ENCODE data around the gene RFC2.
"Not testable (repeated sequence)": the region's sequence is repeated elsewhere in the genome, so short reads cannot be mapped to it uniquely, and the experiment has no call there.

Gene RFC2

DNA sequence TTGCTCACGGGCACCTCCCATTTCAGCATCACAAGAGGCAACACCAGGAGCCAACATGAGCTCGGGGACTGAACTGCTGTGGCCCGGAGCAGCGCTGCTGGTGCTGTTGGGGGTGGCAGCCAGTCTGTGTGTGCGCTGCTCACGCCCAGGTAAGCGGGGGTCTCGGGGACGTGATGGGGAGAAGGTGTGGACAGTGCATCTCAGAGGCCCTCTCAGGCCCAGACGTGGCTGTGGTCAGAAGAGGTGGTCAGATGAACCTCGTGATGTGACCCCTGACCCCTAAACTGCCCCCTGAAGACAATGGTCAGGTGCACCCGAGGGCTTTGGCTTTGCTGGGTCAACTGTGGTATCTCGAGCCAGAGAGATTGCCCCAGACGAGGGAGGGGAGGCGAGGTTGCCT is 38.3 kb downstream of the RFC2 start:
- no peak for DNase-seq

DNA sequence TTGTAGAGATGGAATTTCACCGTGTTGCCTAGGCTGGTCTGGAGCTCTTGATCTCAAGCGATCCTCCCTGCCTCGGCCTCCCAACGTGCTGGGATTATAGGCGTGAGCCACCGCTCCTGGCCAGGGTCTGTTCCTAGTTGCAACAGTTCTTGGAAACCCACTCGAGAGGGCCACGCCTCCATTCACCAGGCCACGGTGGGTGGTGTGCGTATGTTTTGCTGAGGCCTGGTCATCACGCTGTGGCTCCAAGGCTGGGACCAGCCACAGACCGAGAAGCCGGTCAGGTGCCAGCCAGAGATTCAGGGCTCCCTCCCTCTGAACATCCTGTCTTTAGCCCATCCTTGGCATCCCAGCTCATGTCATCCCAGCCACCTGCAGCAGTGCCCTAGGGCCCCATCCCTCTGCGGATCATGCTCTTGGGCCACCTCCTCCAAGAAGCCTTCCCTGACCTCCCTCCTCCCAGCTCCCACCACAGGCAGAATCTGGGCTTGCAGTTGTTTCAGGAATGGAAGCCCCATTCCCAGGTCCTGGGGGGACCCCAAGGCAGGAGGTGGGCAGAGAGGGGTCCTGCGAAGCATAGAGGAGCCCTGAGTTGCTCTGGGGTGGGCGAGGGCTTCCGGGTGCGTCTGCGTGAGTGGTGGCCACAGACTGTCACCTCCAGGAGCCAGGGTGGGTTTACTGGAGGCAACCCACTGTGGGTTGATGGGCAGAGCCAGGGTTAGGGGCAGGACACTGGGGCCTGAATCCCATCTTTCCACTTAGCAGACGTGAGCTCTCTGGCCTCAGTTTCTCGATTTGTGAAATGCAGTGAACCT is 39.2 kb downstream of the RFC2 start:
- DNase-seq: no peak

DNA sequence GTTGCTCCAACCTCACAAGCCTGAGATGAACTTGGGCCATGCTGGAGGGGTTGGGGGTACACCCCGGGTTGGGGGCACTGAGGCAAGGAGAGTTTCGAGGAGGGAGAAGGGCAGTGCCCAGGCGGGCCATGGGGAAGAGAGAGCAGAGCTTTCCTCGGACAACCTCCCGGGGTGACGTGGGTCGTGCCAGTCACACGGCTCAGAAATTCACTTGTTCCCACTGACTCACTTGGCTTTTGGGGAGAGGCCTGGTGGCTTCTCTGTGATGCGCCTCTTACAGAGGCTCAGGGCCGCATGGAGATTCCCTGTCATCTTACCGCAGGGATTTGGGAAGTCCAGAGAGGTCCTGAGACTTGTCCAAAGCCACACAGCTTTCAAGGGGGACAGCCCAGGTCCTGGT is 41.5 kb downstream of the RFC2 start:
- no peak for DNase-seq

DNA sequence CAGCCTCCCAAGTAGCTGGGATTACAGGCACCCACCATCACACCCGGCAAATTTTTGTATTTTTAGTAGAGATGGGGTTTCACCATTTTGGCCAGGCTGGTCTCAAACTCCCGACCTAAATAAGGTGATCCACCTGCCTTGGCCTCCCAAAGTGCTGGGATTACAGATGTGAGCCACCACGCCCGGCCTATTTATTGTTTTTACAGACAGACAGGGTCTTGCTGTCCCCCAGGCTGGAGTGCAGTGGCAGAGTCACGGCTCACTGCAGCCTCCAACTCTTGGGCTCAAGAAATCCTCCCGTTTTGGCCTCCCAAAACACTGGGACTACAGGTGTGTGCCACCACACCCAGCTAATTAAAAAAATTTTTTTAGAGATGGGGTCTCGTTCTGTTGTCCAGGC is 46.0 kb downstream of the RFC2 start:
- not testable (repeated sequence) for DNase-seq

DNA sequence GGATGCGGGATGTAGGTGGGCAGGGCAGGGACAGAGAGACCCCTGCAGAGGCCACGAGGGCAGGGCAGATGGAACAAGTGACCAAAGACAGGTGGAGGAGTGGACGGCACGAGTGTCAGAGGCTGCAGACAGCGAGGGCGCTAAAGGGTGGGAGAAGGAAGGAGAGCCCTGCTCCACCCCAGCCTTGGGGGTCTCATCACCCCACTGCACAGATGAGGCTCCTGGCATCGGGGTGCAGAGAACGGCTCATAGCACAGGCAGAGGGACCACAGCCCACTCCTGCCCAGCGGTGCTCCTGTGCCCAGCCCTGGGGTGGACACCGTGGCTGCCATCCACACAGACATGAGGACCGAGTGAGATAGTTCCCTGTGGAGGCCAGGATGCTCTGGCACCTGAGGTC is 46.6 kb downstream of the RFC2 start:
- no peak for DNase-seq

DNA sequence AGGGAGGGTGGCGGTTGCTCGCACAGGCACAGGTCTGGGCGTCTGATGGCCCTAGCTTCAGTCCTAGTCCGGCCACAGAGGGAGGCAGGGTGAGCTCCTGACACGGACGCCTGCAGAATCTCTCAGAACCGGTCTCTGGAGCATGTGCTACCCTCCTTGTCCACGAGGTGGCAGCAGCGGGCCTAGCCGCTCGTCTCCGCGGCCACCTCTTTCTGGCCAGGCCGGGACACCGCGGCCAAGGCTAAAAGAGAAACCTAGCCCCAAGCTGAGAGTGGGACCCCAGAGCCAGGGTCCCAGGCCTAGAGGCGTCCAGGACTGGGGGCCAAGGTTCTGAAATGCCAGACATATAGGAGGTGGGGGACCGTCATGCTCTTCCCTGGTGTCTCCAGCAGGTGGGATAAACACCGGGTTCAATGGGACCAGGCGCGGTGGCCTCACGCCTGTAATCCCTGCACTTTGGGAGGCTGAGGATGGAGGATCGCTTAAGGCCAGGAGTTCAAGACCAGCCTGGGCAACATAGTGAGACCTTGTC is 47.5 kb downstream of the RFC2 start:
- DNase-seq: peak; percentile 40

DNA sequence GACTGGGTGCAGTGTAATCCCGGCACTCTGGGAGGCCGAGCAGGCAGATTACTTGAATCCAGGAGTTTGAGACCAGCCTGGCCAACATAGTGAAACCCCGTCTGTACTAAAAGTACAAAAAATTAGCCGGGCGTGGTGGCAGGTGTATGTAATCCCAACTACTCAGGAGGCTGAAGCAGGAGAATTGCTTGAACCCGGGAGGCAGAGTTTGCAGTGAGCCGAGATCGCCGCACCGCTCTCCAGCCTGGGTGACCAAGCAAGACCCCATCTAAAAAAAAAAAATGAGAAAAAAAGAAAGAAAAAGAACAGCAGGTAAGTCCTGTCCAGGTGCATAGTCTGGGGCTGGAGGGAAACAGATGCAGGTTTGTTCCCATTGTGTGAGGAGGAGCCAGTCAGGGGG is 48.1 kb downstream of the RFC2 start:
- DNase-seq: not testable (repeated sequence)

DNA sequence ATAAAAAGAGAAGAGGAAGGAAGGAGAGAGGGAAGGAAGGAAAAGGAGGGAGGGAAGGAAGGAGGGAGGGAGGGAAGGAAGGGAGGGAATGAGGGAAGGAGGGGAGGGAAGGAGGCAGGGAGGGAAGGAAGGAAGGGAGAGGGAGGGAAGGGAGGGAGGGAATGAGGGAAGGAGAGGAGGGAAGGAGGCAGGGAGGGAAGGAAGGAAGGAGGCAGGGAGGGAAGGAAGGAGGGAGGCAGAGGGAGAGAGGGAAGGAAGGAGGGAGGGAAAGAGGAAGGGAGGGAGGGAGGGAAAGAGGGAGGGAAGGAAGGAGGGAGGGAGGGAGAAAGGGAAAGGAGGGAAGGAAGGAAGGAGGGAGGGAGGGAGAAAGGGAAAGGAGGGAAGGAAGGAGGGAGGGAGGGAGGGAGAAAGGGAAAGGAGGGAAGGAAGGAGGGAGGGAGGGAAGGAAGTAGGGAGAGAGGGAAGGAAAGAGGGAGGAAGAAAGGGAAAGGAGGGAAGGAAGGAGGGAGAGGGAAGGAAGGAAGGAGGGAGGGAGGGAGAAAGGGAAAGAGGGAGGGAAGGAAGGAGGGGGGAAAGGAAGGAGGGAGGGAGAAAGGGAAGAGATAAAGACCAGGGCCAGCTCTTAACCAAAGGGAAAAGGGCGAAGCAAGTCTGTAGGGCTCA is 50.1 kb downstream of the RFC2 start:
- DNase-seq: no peak

DNA sequence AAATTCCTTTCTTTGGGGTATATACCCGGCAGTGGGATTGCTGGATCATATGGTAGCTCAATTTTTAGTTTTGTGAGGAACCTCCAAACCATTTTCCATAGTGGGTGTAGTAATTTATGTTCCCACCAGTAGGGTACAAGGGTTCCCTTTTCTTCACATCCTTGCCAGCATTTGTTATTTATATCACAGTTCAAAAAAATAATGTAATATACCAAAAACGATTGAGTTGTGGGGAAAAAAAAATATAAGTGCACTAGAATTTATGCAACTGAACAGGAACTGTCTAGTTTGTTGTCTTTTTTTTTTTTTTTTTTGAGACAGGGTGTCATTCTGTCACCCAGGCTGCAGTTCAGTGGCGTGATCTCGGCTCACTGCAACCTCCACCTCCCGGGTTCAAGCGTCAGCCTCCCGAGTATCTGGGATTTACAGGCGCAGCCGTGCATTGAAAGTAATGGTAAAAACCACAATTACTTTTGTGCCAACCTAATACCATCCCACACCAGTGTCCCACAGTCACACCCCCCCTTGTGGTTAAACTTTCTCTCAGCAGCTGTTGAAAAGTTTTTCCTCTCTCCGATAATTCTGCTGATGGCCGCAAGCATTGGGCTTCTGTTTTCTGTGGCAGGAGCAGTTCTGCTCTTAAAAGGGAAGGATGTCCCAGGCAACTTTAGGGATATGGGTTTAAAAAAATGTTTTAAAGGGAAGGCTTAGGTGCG is 51.2 kb downstream of the RFC2 start:
- DNase-seq: no peak

DNA sequence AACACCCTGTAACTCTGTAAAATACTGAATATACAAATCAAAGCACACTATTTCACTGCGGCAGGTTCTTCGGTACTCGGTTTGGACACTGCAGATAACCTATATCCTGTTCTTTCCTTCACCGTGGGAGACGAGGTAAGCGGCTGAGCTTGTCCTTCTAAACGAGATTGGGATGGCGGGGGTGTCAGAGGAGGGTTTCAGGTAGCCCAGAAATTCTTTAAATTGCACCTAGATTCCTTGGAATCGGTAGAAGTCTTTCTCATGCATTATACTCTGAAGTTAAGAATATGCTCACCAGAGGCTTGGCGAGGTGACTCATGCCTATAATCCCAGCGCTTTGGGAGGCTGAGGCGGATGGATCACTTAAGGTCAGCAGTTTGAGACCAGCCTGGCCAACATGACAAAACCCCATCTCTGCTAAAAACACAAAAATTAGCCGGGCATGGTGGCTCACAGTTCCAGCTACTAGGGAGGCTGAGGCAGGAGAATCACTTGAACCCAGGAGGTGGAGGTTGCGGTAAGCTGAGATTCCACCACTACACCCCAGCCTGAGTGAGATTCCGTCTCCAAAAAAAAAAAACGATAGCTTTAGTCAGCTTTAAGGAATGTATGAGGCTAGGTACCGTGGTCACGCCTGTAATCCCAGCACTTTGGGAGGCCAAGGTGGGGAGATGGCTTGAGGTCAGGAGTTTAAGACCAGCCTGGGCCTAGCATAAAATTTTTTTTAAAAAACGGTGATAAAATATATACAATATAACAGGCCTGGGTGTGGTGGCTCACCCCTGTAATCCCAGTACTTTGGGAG is 54.4 kb downstream of the RFC2 start:
- DNase-seq: no peak

DNA sequence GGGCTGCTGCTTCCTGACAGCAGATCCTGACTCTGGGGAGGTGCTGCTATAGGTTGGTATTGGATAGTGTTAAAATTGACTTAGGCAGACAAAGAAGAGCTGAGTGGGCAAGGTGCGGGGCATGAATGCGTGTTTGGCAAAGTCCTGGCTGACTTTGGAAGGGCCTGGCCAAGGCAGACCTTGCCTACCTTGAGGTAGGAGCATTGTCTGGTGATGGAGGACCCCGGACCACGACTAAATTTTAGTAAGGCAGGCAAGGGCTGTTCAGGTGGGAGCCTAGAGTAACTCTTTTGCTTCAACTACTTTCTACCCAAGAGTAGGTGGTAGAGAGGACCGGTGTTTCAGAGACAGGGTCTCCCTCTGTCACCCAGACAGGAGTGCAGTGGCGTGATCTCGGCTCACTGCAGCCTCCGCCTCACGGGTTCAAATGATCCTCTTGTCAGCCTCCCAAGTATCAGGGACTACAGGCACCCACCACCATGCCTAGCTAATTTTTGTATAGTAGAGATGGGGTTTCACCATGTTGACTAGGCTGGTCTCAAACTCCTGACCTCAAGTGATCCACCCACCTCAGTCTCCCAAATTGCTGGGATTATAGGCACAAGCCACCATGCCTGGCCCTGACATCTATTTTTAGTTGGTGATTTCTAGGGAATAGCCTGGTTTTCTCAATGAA is 56.6 kb downstream of the RFC2 start:
- DNase-seq: no peak

DNA sequence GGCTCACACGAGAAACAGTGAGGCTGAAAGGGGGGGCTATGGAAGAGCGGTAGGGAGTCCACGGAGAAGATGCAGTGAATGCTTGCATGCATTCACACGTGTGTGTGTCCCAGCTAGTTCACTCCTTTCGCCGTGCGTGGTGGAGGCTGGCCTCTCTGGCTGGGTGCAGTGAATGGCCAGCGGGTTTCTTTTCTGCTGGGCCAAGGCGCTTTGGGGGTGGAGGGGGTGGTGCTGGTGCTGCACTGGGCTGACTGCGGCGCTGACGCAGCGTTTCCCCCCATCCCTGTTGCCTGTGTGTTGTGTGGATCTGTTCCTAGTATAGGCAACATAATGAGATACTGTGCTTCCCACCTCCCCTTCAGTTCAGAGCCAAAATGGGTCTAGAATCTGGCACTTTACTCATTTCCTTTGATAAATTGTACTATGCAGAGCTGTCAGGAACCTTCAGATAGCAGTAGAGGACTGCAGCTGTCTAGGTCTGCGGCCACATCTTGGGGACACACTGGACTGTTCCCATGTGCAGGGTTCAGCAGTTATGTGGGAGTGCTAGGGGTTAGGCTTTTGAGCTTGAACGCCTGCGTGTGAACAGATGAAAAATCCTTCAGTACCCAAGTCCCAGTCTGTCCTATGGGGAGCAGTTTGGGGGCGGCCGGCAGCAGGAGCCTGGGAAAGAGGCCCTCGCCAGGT is 58.1 kb downstream of the RFC2 start:
- not testable (repeated sequence) for DNase-seq

DNA sequence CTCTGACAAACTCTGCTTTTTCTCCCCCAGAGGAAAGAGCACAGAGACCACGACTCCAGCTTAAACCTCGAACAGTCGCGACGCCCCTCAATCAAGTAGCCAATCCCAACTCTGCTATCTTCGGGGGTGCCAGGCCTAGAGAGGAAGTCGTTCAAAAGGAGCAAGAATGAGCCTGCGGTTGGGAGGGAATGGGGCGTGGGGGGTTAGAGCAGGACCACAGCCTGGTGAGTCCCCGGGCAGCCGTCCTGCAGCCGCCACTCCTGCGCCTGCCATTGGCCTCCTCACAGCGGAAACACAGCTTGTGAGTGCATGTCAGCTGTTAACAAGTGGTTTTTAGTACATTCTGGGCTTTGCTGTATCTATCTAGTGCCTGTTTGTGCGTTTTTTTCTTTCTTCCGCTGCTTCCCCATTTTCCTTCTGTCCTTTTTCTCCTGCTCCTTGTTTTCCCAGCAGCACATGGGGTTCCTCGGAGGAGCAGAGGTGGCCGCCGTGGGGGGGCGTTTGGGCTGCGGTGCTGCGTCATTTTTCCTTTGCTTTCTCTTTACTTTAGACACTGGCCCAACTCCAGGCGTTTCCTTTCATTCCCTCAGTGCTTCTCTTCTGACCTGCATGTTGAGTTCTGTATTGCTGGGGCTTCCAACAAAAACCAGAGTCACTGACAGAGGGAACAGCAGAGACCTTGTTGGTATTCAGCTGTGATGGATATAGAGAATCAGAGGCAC is 58.9 kb downstream of the RFC2 start:
- DNase-seq: not testable (repeated sequence)

DNA sequence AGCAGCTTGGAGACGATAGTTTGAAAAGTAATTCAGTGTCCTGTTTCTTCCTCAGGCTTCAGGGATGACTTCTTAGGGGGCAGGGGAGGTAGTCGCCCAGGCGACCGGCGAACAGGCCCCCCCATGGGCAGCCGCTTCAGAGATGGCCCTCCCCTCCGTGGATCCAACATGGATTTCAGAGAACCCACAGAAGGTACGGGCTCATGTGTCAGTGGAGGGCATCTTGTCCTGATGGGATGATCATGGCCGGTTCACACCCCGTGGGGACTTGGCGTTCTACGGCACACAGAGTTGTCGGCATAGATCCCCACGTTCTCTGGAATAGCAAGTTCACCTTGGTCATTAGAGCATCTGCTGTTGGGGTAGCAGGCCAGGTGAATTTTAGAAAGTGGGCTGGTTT is 59.5 kb downstream of the RFC2 start:
- DNase-seq: no peak

DNA sequence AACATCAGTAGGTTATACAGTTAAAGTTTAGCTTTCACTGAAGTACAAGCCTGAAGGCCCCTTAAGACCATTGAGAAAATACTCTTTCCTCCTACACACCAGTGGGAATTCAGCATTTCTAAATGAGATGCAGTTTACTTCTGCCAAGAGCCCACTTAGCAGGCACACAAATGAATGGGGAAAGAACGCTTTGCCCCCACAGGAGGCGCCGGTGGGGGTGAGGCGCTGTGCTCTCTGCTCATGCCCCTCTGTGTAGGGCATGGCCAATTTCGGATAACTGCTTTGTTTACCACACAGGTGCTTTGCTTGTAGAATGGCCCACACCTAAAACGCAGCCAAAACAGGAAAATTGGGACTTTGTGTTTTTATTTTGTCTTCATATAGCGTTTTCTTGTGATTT is 60.3 kb downstream of the RFC2 start:
- no peak for DNase-seq

DNA sequence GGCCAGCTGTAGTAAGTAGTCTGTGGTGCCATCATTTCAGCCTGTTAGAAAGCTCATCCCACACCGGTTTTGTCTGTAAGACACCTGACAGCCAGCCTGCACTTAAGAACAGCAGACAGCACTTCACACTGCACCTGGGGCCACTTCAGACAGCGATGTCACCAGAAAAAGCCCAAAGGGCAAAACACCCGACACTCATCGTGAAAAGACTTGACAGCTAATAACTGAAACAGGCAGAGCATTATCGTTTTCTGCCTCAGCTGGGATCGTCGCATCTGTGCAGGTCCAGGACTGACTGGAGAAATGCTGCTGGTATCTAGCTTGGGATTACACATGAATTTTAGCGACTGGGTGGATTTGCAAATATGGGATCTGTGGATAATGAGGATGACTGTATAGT is 61.1 kb downstream of the RFC2 start:
- DNase-seq: peak; percentile 34

DNA sequence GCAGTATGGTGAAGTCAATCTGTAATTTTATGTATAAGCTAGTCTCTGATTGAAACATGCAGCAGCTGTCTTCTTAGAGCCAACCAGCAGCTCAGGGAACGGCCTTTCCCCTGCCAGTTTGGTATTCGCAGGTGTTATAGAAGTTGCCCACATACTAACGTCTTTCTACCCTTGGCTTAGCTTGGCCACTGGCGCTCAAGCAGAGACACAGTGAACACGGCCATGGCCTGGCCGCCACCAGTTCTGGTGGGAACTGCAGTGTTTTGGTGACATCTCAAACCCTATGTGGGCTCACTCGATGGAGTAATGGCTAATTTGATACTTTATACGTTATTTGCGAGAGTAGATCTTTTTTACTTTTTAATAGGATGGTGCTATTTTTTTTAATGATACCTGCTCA is 63.0 kb downstream of the RFC2 start:
- no peak for DNase-seq

DNA sequence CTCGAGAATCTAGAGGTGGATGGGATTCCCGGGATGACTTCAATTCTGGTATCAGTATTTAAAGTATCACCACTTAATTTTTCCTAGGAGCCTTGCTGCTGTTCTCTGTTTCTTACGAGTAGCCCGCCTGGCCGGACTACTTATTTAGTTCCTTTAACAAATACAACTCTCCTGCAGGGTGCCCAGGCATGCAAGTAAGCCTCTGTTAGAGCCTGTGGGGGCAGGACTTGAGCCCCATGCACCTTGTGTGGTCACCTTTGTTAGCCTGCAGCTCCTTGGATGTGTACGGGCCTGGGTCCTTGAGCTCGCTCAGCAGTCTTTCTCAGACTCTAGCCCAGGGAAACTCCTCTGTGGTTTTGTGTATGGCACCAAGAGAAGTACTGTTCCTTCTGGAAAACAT is 63.9 kb downstream of the RFC2 start:
- no peak for DNase-seq

DNA sequence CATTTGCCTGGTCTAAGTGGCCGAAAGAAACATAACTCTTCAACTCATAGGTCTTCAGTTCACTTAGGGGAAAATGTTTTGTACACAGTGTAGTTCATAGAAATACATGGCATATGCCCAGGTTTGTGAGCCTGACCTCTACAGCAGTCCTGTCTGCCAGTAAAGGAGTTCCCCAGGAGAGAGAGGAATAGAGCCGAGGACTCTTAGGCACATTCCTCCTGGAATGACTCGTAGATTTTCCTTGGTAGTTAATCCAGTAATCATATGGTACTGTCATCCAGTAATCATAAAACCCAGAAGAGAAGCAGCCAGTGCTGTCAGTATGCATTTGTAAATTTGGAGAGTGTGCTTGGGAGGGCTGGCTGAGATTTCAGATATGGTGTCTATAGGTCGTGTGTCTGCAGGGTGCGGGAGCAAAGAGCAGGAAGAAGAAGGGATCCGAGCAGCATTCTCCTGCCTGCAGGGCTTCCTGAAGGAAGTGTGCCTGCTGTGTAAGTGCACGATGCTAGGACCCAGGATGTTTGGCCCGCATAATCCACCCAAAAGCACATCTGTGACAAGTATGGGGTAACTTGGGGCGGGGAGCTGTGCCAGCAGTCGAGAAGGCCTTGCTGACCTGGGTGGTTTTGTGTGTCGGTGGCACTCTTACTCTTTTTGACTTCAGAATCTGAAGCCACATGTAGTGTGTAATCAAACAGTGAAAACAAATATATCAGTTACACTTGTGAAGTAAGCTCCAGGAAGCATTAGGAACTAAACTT is 66.1 kb downstream of the RFC2 start:
- DNase-seq: no peak

DNA sequence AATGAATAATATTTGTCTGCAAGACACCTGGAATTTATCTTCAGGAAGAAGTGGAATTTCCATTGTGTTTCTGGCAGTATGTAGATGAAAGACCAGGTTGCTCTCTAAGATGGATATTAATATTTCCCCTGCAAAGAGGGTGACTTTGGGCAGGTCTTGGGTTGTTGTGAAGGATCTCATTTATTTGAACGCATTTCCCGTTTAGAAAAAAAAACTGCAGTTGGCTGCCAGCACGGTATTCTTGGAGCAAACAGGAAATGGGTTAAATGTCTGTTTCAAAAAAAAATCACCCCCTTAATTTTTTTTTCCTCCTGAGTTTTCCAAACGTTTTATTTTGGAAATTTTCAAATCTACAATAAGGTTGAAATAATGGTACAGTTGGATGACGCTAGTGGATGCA is 68.6 kb downstream of the RFC2 start:
- DNase-seq: no peak
